ENCODE measurements around the gene ASB10.

ASB10 gene

GRCh38 chr7:151135866-151136843 is 50.9 kb downstream of the ASB10 start:
- no peak for DNase-seq (ENCODE audit: low spot score)

GRCh38 chr7:151135525-151135845 is 51.6 kb downstream of the ASB10 start:
- no peak for DNase-seq (ENCODE audit: low spot score)

- no peak for DNase-seq (ENCODE audit: low spot score)
These were observed 52.1 kb downstream of the ASB10 start for GRCh38 chr7:151134743-151135524.

GRCh38 chr7:151133986-151134742 is 52.9 kb downstream of the ASB10 start:
- DNase-seq (ENCODE audit: low spot score): no peak

- DNase-seq (ENCODE audit: low spot score): no peak
These were observed 53.6 kb downstream of the ASB10 start for GRCh38 chr7:151133266-151133985.

- no peak for DNase-seq (ENCODE audit: low spot score)
These were observed 54.4 kb downstream of the ASB10 start for GRCh38 chr7:151132461-151133205.

- DNase-seq (ENCODE audit: low spot score): no peak
These were observed 55.3 kb downstream of the ASB10 start for GRCh38 chr7:151131592-151132293.

GRCh38 chr7:151131224-151131591 is 55.8 kb downstream of the ASB10 start:
- DNase-seq (ENCODE audit: low spot score): no peak

GRCh38 chr7:151130741-151131157 is 56.3 kb downstream of the ASB10 start:
- DNase-seq (ENCODE audit: low spot score): no peak

GRCh38 chr7:151129960-151130591 is 57.0 kb downstream of the ASB10 start:
- DNase-seq (ENCODE audit: low spot score): no peak

GRCh38 chr7:151129117-151129959 is 57.7 kb downstream of the ASB10 start:
- peak; percentile 8 for DNase-seq (ENCODE audit: low spot score)

GRCh38 chr7:151128716-151129115 is 58.3 kb downstream of the ASB10 start:
- DNase-seq (ENCODE audit: low spot score): no peak

GRCh38 chr7:151128144-151128543 is 58.9 kb downstream of the ASB10 start:
- no peak for DNase-seq (ENCODE audit: low spot score)

- DNase-seq (ENCODE audit: low spot score): no peak
These were observed 60.4 kb downstream of the ASB10 start for GRCh38 chr7:151126491-151127137.

GRCh38 chr7:151125846-151126481 is 61.1 kb downstream of the ASB10 start:
- DNase-seq (ENCODE audit: low spot score): no peak

Measured in HuH-7.5 (cell line).